Vagina (tissue), 2 donors: ENCODE measurements around the gene FSTL4. TPM values are rescaled to one million over a fixed set of nuclear protein-coding genes. Genes with fewer than 3 reads are reported as not detected.

ENCODE experiments used
- DNase-seq, 2 donors: peaks; one replicate each; pipeline ENCODE4 v3.0.0-alpha.2; 2017; ENCODE audit errors: extremely low spot score in 2 of 2
- H3K27ac ChIP-seq: fragments of 200-600 bp; sonication (generic); one replicate; pipeline ENCODE4 v1.5.1; 2019
- H3K27me3 ChIP-seq: fragments of 200-600 bp; sonication (generic); one replicate; pipeline ENCODE4 v1.5.1; 2019
- H3K36me3 ChIP-seq, 2 donors: fragments of 200-600 bp; sonication (generic); one replicate each; pipeline ENCODE4 v1.5.1; 2017 to 2019
- H3K4me1 ChIP-seq: fragments of 200-600 bp; sonication (generic); one replicate; pipeline ENCODE4 v1.5.1; 2019
- H3K4me3 ChIP-seq, 2 donors: fragments of 200-600 bp; sonication (generic); 1 replicate in 1 of 2; 2 replicates in 1 of 2; pipeline ENCODE4 v1.5.1; 2016 to 2019
- H3K9me3 ChIP-seq: fragments of 200-600 bp; sonication (generic); one replicate; pipeline ENCODE4 v1.5.1; 2019
- POLR2A ChIP-seq, 2 donors: fragments of 450-650 bp; IDR thresholded peaks; one replicate each; pipeline ENCODE4 v1.6.1; 2017; ENCODE audit warnings: antibody characterized with exemption in 2 of 2, mild to moderate bottlenecking in 2 of 2, moderate library complexity in 2 of 2
- POLR2AphosphoS5 ChIP-seq, 2 donors: sonication (generic); formaldehyde crosslinking; IDR thresholded peaks; one replicate each; pipeline ENCODE4 v1.9.0; 2017; ENCODE audit warnings: antibody characterized with exemption in 2 of 2, mild to moderate bottlenecking in 2 of 2, low read depth in 1 of 2; ENCODE audit not compliant: insufficient read depth in 1 of 2
- intact Hi-C: fragments of 100-400 bp; cut with DNase I; formaldehyde crosslinking; loops from one replicate; pipeline ENCODE4 v1.15.1; 2023
- total RNA-seq: library from RNA; depleted of rRNA; stranded (reverse); fragments of >200 nt; gene quantifications from one replicate; pipeline ENCODE4 v1.2.3, GENCODE V29; 2016
- TF ChIP-seq, protein P1 (sequence below), 3 experiments: fragments of 450-650 bp in 2 of 3; fragments of 200-600 bp in 1 of 3; sonication (generic) in 1 of 3; IDR thresholded peaks; one replicate each; pipeline ENCODE4 v1.5.1; 2017 to 2019; ENCODE audit warnings: antibody characterized with exemption in 3 of 3, mild to moderate bottlenecking in 2 of 3, moderate library complexity in 2 of 3

Gene FSTL4
- total RNA-seq, 1 donor from 2014 or later, result 3.7 TPM

- no peak for DNase-seq
Observed at GRCh38 chr5:133340002-133340755, 272.2 kb downstream of the FSTL4 start.

GRCh38 chr5:133338504-133339355 is 273.6 kb downstream of the FSTL4 start:
- Histone ChIP-seq H3K9me3 (no peaks in the 10 kb centered on the region), H3K27me3 (no peaks in the 10 kb centered on the region), H3K36me3 (no peaks in the 10 kb centered on the region), H3K4me1 (no peaks in the 10 kb centered on the region), H3K4me3 (no peak overlapping the region), H3K27ac (no peak overlapping the region)
- TF ChIP-seq, protein P1, sequence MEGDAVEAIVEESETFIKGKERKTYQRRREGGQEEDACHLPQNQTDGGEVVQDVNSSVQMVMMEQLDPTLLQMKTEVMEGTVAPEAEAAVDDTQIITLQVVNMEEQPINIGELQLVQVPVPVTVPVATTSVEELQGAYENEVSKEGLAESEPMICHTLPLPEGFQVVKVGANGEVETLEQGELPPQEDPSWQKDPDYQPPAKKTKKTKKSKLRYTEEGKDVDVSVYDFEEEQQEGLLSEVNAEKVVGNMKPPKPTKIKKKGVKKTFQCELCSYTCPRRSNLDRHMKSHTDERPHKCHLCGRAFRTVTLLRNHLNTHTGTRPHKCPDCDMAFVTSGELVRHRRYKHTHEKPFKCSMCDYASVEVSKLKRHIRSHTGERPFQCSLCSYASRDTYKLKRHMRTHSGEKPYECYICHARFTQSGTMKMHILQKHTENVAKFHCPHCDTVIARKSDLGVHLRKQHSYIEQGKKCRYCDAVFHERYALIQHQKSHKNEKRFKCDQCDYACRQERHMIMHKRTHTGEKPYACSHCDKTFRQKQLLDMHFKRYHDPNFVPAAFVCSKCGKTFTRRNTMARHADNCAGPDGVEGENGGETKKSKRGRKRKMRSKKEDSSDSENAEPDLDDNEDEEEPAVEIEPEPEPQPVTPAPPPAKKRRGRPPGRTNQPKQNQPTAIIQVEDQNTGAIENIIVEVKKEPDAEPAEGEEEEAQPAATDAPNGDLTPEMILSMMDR (IDR thresholded peaks at IDR 0.05), result no peak
- TF ChIP-seq POLR2AphosphoS5 (IDR thresholded peaks at IDR 0.05; ENCODE audit: insufficient read depth in 1 of 2, low read depth in 1 of 2) (no peak), POLR2A (IDR thresholded peaks at IDR 0.05) (no peak)
- no peak for DNase-seq
- intact Hi-C loops, result no loop called here

More at GRCh38 chr5:133340002-133340755, 272.2 kb downstream of the FSTL4 start:
- no peaks in the 10 kb centered on the region for H3K9me3 ChIP-seq
- no peaks in the 10 kb centered on the region for H3K4me1 ChIP-seq
- no peak overlapping the region for H3K27ac ChIP-seq
- TF ChIP-seq, protein P1 (IDR thresholded peaks at IDR 0.05), result no peak
- no peaks in the 10 kb centered on the region for H3K27me3 ChIP-seq
- no peaks in the 10 kb centered on the region for H3K36me3 ChIP-seq
- intact Hi-C loops, result no loop called here
- no peak overlapping the region for H3K4me3 ChIP-seq

- H3K36me3 ChIP-seq, result no peaks in the 10 kb centered on the region
- DNase-seq, result no peak
- TF ChIP-seq POLR2A (IDR thresholded peaks at IDR 0.05), result no peak
- TF ChIP-seq, protein P1 (IDR thresholded peaks at IDR 0.05), result no peak
- no peak for TF ChIP-seq POLR2AphosphoS5 (IDR thresholded peaks at IDR 0.05; ENCODE audit: insufficient read depth in 1 of 2, low read depth in 1 of 2)
- no peaks in the 10 kb centered on the region for H3K4me1 ChIP-seq
- H3K27ac ChIP-seq, result no peak overlapping the region
- no peaks in the 10 kb centered on the region for H3K9me3 ChIP-seq
- intact Hi-C loops, result no loop called here
- no peak overlapping the region for H3K4me3 ChIP-seq
- no peaks in the 10 kb centered on the region for H3K27me3 ChIP-seq
Observed at GRCh38 chr5:133337795-133338445, 274.4 kb downstream of the FSTL4 start.

- DNase-seq, result no peak
- H3K27me3 ChIP-seq, result no peaks in the 10 kb centered on the region
- H3K4me1 ChIP-seq, result no peaks in the 10 kb centered on the region
- H3K9me3 ChIP-seq, result no peaks in the 10 kb centered on the region
- no peak overlapping the region for H3K4me3 ChIP-seq
- H3K27ac ChIP-seq, result no peak overlapping the region
- TF ChIP-seq POLR2A (IDR thresholded peaks at IDR 0.05) (no peak), POLR2AphosphoS5 (IDR thresholded peaks at IDR 0.05; ENCODE audit: insufficient read depth in 1 of 2, low read depth in 1 of 2) (no peak)
- TF ChIP-seq, protein P1 (IDR thresholded peaks at IDR 0.05), result no peak
- H3K36me3 ChIP-seq, result no peaks in the 10 kb centered on the region
- intact Hi-C loops, result no loop called here
Observed at GRCh38 chr5:133336969-133337410, 275.4 kb downstream of the FSTL4 start.
